NCI-H2227 (cell line): ENCODE measurements around the gene ZNF488.

Experiments
- DNase-seq: peaks from one replicate; lab custom pipeline; 2025; ENCODE audit not compliant: unreplicated experiment; lab: John Stamatoyannopoulos, UW

The ZNF488 gene

GRCh38 chr10:47332371-47332770 is 51.7 kb downstream of the ZNF488 start:
- DNase-seq = no peak

GRCh38 chr10:47331954-47332353 is 52.1 kb downstream of the ZNF488 start:
- DNase-seq = no peak

GRCh38 chr10:47331491-47331890 is 52.6 kb downstream of the ZNF488 start:
- no peak for DNase-seq

DNA sequence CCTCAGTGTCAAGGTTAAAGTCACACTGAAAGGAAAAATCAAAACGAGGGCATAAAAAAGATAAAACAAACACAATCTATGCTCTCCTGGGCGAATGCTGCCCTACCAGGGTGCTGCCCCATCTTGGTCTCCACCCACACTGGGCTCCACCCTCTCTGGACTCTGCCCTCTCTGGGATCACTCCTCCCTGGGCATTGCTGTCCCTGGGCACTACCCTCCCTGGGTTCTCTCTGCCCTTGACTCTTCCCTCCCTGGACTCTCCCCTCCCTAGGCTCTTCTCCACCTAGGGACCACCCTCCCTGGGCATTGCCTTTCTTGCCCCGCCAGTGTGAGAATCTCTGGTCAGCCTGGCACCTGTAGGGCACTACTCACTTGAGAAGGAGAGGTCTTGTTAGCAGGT is 53.3 kb downstream of the ZNF488 start:
- no peak for DNase-seq

- DNase-seq = no peak
These were observed 53.7 kb downstream of the ZNF488 start for GRCh38 chr10:47330366-47330765.

DNA sequence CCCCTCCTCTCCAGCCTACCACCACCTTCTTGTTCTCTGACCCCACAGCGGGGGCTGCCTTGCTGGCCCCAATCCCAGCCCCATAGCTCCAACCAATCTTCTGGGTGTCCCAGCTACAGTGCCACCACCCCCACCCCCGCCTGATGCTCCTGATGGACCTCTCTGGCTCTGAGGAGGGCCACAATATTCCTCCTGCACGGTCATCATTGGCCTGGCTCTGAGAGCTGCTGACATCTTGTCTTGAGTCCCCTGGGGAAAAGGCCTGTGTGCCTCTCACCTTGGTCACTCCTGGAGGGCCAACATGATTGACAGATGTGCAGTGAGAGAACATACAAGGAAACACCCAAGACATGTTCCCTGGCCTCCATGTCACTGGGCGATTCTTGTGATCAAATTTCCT is 54.2 kb downstream of the ZNF488 start:
- DNase-seq = no peak

DNA sequence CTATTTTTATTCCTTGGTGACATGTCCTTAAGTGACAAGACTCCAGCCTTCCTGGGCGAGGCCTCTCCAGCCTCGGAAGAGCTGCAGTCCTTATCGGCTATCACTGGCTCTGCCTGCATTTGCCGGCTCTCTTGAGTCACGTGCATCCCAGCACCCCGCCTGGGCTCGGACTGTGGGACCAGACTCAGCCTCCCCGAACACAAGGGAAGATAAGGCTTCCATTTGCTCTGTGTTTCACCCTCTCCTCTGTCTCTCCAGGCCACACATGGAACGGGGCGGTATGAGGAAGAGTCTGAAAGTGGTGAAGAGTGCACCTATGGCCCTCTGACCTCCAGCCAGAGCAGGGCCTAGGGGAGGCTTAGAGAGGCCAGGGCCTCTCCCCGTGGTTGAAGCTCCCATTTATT is 57.2 kb downstream of the ZNF488 start:
- DNase-seq = no peak

- DNase-seq = no peak
These were observed 57.7 kb downstream of the ZNF488 start for GRCh38 chr10:47326306-47326926.

- DNase-seq = no peak
These were observed 58.5 kb downstream of the ZNF488 start for GRCh38 chr10:47325303-47326291.

- DNase-seq = no peak
These were observed 60.3 kb downstream of the ZNF488 start for GRCh38 chr10:47323636-47324296.

DNA sequence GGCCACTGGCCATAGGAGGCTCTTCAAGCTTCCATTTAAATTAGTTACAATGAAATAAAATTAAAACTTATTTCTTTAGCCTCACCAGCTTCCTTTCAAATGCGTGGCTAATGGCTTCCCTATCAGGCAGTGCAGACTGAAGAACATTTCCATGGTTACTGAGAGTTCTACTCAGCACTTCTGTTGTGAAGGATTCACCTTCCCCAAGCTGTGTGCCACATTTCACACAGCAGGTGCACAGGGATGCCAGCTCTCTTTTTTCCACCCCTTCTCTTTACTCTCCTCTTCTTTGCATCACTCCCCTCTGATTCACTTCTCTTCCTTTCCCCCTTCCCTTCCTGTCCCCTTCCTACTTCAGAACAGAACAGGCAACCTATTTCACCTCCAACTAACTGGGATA is 61.0 kb downstream of the ZNF488 start:
- no peak for DNase-seq

GRCh38 chr10:47322300-47323061 is 61.6 kb downstream of the ZNF488 start, which contains the start of gene GDF2:
GDF2 (plus strand) TSS chr10:47322454; CDS start chr10:47322669, 215 bp downstream.
- no peak for DNase-seq

GRCh38 chr10:47321521-47322195 is 62.4 kb downstream of the ZNF488 start:
- DNase-seq = no peak

DNA sequence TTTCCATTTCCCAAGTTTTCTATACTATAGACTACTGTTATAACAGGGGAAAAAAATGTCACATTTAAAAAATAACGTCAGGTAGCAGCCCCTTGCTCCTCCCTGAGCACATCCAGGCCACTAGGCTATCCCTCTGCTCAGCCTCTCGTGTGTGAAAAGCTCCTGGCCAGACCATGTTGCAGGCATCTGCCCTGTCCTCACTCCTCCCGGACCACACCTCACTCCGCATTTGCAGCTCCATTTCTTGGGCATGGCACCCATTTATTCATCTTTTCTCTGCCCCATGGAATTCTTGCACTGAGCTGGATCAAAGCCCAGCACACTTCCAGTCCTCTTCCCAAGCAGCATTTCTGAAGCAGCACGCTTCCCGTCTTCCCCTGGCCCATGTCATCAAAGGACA is 63.3 kb downstream of the ZNF488 start:
- DNase-seq = no peak

DNA sequence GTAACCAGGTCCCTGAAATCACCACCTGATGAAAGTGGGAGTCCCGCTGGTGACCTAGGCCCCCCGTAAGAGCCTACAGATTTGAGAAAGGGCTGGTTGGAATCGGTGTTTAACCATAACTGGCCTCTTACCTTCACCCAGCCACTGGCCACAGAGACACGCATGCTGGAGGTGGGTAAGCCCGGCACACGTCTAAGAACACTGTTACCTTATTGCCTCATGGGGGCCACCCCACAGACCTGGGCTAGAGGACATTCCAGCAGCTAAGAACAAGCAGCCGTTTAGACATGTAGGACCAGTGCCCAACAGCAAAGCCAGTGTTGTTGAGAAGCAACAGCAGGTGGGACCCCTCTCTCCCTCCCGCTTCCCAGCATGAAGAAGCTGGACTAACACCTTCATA is 64.3 kb downstream of the ZNF488 start:
- DNase-seq = no peak

DNA sequence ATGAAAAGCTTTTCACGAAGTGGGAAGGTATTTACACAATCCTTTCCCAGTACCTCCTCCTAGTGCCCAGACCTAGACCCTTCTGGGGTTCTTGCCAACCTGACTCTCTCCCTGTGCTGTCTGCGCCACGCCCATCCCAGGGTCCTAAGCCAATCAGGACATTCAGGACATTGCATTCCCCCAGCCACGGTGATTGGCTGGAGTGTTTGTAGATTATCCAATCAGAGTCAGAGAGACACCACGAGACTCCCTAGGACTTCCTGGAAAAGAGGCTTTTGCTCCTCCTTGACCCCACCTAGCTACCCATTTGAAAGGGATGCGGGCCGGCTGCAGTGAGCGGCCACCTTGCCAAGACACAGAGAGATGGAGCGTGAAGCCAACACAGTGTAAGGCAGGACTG is 65.4 kb downstream of the ZNF488 start:
- DNase-seq = no peak

- no peak for DNase-seq
These were observed 66.8 kb downstream of the ZNF488 start for GRCh38 chr10:47317251-47317650.

GRCh38 chr10:47316131-47316530 is 68.0 kb downstream of the ZNF488 start:
- DNase-seq = no peak
